ENCODE measurements around the gene TBL1X. TPM values are rescaled to one million over a fixed set of nuclear protein-coding genes. Genes with fewer than 3 reads are reported as not detected.

TBL1X gene
- total RNA-seq, 6 experiments from 2014 or later = 34.4 to 53.2 (median 44.9) TPM

- Mint-ChIP-seq H3K9me3 (no peaks in the 10 kb centered on the region), H3K36me3 (ENCODE audit: low read depth) (no peaks in the 10 kb centered on the region), H3K27ac (no peak overlapping the region), H3K27me3 (ENCODE audit: insufficient read depth) (no peaks in the 10 kb centered on the region), H3K4me1 (ENCODE audit: low read depth) (peaks cover 27% of the 10 kb centered on the region), H3K4me3 (no peak overlapping the region)
- TF ChIP-seq CTCF (IDR thresholded peaks at IDR 0.05) = no peak
- no peak for DNase-seq
These were observed 55.3 kb downstream of the TBL1X start for GRCh38 chrX:9520217-9520590.

GRCh38 chrX:9522378-9523155, 57.7 kb downstream of the TBL1X start:
- TF ChIP-seq CTCF (IDR thresholded peaks at IDR 0.05) = no peak
- no peaks in the 10 kb centered on the region for H3K9me3 Mint-ChIP-seq
- H3K27me3 Mint-ChIP-seq (ENCODE audit: insufficient read depth) = no peaks in the 10 kb centered on the region
- no peak for DNase-seq
- peaks cover 40% of the 10 kb centered on the region for H3K4me1 Mint-ChIP-seq (ENCODE audit: low read depth)
- no peaks in the 10 kb centered on the region for H3K36me3 Mint-ChIP-seq (ENCODE audit: low read depth)
- H3K4me3 Mint-ChIP-seq = no peak overlapping the region
- H3K27ac Mint-ChIP-seq = no peak overlapping the region; the same call in 1 of the 2 replicates

GRCh38 chrX:9525511-9526248, 60.8 kb downstream of the TBL1X start:
- peaks cover 43% of the 10 kb centered on the region for H3K4me1 Mint-ChIP-seq (ENCODE audit: low read depth)
- H3K27ac Mint-ChIP-seq = no peak overlapping the region; the same call in 1 of the 2 replicates
- H3K9me3 Mint-ChIP-seq = no peaks in the 10 kb centered on the region
- H3K36me3 Mint-ChIP-seq (ENCODE audit: low read depth) = no peaks in the 10 kb centered on the region
- no peak overlapping the region for H3K4me3 Mint-ChIP-seq
- TF ChIP-seq CTCF (IDR thresholded peaks at IDR 0.05) = no peak
- H3K27me3 Mint-ChIP-seq (ENCODE audit: insufficient read depth) = no peaks in the 10 kb centered on the region
- DNase-seq = no peak

- Mint-ChIP-seq H3K27me3 (ENCODE audit: insufficient read depth) (no peaks in the 10 kb centered on the region), H3K36me3 (ENCODE audit: low read depth) (no peaks in the 10 kb centered on the region), H3K4me1 (ENCODE audit: low read depth) (peaks cover 51% of the 10 kb centered on the region), H3K27ac (no peak overlapping the region), H3K9me3 (no peaks in the 10 kb centered on the region), H3K4me3 (no peak overlapping the region)
- no peak for DNase-seq
- TF ChIP-seq CTCF (IDR thresholded peaks at IDR 0.05) = no peak
These were observed 62.1 kb downstream of the TBL1X start for GRCh38 chrX:9526965-9527364.

GRCh38 chrX:9528498-9528897, 63.6 kb downstream of the TBL1X start:
- TF ChIP-seq CTCF (IDR thresholded peaks at IDR 0.05) = no peak
- Mint-ChIP-seq H3K9me3 (no peaks in the 10 kb centered on the region), H3K4me1 (ENCODE audit: low read depth) (peaks cover 58% of the 10 kb centered on the region), H3K27me3 (ENCODE audit: insufficient read depth) (no peaks in the 10 kb centered on the region), H3K4me3 (no peak overlapping the region), H3K36me3 (ENCODE audit: low read depth) (no peaks in the 10 kb centered on the region), H3K27ac (no peak overlapping the region)
- no peak for DNase-seq
